ENCODE results near the gene ASB18.

The ASB18 gene

DNA sequence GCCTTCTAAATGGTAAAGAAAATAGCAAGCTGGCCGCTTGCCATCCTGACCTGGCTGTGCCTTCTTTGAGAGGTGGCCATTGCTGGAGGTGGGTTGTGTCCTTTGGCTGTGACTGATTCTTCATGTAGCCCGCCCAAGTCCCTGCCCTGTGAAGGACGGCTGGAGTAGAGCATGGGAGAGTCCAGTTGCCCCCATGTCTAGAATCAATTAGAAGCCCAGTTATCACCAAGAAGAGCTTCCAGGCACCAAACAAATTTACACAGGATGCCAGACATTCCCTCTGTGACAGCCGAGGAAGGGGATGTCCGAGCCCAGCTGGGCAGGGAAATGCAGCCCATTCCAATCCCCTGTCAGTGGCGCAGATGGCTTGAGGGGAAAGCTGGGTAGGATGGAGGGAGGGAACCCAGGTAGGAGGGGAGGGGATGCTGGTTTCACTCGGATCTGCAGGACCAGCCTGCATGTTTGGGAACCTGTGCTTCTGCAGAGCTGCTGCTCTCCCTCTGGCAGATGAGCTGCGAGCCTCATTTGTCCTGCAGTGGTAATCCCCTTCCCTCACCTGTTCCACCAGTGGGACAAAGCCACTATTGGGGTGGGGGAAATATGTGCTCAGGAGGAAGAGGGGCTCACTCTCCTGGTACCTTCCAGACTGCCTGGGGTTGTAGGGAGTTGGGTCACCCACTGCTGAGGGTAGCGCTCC is 25.7 kb upstream of the ASB18 start:
- TF ChIP-seq SIN3A (IDR thresholded peaks at IDR 0.05; ENCODE audit: borderline replicate concordance, insufficient read depth, low read length): no peak
- TF ChIP-seq TAF1 (IDR thresholded peaks at IDR 0.05; ENCODE audit: borderline replicate concordance, insufficient read depth, low read length): no peak
- TF ChIP-seq, protein P1, sequence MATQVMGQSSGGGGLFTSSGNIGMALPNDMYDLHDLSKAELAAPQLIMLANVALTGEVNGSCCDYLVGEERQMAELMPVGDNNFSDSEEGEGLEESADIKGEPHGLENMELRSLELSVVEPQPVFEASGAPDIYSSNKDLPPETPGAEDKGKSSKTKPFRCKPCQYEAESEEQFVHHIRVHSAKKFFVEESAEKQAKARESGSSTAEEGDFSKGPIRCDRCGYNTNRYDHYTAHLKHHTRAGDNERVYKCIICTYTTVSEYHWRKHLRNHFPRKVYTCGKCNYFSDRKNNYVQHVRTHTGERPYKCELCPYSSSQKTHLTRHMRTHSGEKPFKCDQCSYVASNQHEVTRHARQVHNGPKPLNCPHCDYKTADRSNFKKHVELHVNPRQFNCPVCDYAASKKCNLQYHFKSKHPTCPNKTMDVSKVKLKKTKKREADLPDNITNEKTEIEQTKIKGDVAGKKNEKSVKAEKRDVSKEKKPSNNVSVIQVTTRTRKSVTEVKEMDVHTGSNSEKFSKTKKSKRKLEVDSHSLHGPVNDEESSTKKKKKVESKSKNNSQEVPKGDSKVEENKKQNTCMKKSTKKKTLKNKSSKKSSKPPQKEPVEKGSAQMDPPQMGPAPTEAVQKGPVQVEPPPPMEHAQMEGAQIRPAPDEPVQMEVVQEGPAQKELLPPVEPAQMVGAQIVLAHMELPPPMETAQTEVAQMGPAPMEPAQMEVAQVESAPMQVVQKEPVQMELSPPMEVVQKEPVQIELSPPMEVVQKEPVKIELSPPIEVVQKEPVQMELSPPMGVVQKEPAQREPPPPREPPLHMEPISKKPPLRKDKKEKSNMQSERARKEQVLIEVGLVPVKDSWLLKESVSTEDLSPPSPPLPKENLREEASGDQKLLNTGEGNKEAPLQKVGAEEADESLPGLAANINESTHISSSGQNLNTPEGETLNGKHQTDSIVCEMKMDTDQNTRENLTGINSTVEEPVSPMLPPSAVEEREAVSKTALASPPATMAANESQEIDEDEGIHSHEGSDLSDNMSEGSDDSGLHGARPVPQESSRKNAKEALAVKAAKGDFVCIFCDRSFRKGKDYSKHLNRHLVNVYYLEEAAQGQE (IDR thresholded peaks at IDR 0.05; ENCODE audit: insufficient read depth in 1 of 2, low read depth in 2 of 2, low read length in 2 of 2): no peak
- no peak for TF ChIP-seq POLR2AphosphoS5 (IDR thresholded peaks at IDR 0.05; ENCODE audit: low read depth, low read length)
- no peak for TF ChIP-seq FOXP2 (optimal IDR thresholded peaks at IDR 0.05; ENCODE audit: borderline replicate concordance, extremely low read depth, extremely low read length, insufficient read depth)

GRCh38 chr2:236287656-236288055 is 23.4 kb upstream of the ASB18 start:
- TF ChIP-seq FOXP2 (optimal IDR thresholded peaks at IDR 0.05; ENCODE audit: borderline replicate concordance, extremely low read depth, extremely low read length, insufficient read depth) (no peak), SIN3A (IDR thresholded peaks at IDR 0.05; ENCODE audit: borderline replicate concordance, insufficient read depth, low read length) (no peak), TAF1 (IDR thresholded peaks at IDR 0.05; ENCODE audit: borderline replicate concordance, insufficient read depth, low read length) (no peak), POLR2AphosphoS5 (IDR thresholded peaks at IDR 0.05; ENCODE audit: low read depth, low read length) (no peak)
- TF ChIP-seq, protein P1 (IDR thresholded peaks at IDR 0.05; ENCODE audit: insufficient read depth in 1 of 2, low read depth in 2 of 2, low read length in 2 of 2): no peak

- TF ChIP-seq, protein P1 (IDR thresholded peaks at IDR 0.05; ENCODE audit: insufficient read depth in 1 of 2, low read depth in 2 of 2, low read length in 2 of 2): no peak
- TF ChIP-seq FOXP2 (optimal IDR thresholded peaks at IDR 0.05; ENCODE audit: borderline replicate concordance, extremely low read depth, extremely low read length, insufficient read depth) (no peak), POLR2AphosphoS5 (IDR thresholded peaks at IDR 0.05; ENCODE audit: low read depth, low read length) (no peak), SIN3A (IDR thresholded peaks at IDR 0.05; ENCODE audit: borderline replicate concordance, insufficient read depth, low read length) (no peak), TAF1 (IDR thresholded peaks at IDR 0.05; ENCODE audit: borderline replicate concordance, insufficient read depth, low read length) (no peak)
Measured at GRCh38 chr2:236286873-236287545, 22.8 kb upstream of the ASB18 start.

- TF ChIP-seq TAF1 (IDR thresholded peaks at IDR 0.05; ENCODE audit: borderline replicate concordance, insufficient read depth, low read length): no peak
- TF ChIP-seq, protein P1 (IDR thresholded peaks at IDR 0.05; ENCODE audit: insufficient read depth in 1 of 2, low read depth in 2 of 2, low read length in 2 of 2): no peak
- no peak for TF ChIP-seq POLR2AphosphoS5 (IDR thresholded peaks at IDR 0.05; ENCODE audit: low read depth, low read length)
- no peak for TF ChIP-seq SIN3A (IDR thresholded peaks at IDR 0.05; ENCODE audit: borderline replicate concordance, insufficient read depth, low read length)
- no peak for TF ChIP-seq FOXP2 (optimal IDR thresholded peaks at IDR 0.05; ENCODE audit: borderline replicate concordance, extremely low read depth, extremely low read length, insufficient read depth)
Measured at GRCh38 chr2:236284208-236284607, 20.0 kb upstream of the ASB18 start.
